ENCODE data around the gene HIVEP3.

HIVEP3 gene

DNA sequence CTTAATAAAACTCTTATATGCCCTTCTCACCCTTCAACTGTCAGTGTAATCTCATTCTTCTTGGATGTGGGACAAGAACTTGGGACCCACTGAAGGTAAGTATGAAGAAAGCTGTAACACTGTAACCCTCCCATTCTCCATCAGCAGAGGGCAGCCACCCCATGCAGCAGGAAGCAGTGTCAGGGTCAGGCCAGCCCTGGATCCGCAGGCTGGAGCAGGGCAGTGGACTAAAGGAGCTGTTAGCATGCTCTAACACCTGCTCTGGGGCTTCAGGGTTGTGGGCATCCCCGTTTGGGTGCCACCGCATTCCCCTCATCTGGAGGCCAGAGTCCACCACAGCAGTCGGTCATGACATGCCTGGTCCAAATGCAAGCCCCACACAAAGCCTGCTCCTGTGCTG, 156.5 kb downstream of the HIVEP3 start:
- DNase-seq (ENCODE audit: low read depth in 2 of 2), result no peak

DNA sequence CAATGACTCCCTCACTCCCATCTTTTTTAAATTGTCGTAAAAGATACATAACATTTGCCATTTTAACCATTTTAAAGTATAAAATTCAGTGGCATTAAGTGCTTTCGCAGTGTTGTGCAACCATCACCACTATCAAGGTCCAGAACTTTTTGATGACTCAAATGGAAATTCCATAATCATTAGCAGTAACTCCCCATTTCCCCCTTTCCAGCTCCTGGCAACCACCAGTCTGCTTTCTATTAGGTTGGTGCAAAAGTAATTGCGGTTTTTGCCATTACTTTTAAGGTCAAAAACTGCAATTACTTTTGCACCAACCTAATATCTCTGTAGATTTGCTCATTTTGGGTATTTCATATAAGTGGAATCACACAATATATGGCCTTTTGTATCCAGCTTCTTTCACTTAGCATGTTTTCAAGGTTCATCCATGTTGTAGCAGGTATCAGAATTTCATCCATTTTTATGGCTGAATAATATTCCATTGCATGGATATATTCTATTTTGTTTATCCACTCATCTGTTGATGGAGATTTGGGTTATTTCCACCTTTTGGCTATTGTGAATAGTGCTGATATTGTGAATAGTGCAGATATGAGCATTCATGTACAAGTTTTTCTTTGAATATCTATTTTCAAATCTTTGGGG, 159.7 kb downstream of the HIVEP3 start:
- DNase-seq (ENCODE audit: low read depth in 2 of 2), result no peak

GRCh38 chr1:41758500-41758899, 160.2 kb downstream of the HIVEP3 start:
- DNase-seq (ENCODE audit: low read depth in 2 of 2), result no peak

DNA sequence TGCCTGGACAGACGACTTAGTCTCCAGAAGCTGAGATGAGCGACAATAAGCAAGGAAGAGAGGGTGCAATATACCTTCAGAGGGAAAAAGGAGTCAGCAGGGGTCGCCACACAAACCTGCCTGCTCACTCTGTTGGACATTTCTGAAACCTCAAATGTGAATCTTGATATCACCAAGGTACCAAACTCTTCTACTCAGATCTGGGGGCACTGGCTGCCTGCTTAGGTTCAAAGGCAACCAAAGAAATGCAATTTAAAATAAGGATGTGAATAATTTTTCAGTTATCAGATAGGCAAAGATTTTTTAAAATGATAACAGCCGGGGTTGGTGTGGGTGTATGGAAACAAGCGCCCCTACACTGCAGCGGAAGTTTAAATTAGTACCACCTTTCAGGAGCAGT, 164.2 kb downstream of the HIVEP3 start:
- no peak for DNase-seq (ENCODE audit: low read depth in 2 of 2)

DNA sequence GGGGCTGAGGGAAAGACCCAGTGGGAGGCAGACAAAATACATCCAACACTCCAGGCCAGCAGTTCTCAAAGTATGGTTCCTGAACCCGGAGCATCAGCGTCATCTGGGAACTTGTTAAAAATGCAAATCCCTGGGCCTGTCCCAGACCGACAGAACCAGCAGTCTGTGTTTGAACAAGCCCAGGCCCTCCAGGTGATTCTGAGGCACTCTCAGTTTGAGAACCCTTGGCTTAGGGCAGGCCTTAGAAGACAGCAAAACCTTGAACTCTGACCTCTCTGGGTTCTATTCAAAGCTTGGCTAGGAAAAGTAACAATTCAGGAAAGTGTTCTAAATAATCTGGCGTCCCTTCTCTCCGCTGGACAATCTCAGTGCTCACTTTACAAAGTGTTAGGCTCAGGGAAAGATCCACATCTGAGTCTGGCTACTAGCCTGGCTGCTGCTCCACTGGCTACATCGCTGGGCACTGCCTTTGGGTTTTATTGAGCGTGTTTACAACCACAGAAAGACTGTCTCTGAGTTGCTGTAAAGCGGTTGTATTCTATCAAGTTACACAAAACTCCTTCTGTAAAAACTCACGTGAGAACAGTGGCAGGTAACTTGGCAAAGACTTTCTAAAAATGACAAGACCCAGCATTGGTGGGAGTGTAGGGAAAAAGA, 166.1 kb downstream of the HIVEP3 start:
- no peak for DNase-seq (ENCODE audit: low read depth in 2 of 2)

DNA sequence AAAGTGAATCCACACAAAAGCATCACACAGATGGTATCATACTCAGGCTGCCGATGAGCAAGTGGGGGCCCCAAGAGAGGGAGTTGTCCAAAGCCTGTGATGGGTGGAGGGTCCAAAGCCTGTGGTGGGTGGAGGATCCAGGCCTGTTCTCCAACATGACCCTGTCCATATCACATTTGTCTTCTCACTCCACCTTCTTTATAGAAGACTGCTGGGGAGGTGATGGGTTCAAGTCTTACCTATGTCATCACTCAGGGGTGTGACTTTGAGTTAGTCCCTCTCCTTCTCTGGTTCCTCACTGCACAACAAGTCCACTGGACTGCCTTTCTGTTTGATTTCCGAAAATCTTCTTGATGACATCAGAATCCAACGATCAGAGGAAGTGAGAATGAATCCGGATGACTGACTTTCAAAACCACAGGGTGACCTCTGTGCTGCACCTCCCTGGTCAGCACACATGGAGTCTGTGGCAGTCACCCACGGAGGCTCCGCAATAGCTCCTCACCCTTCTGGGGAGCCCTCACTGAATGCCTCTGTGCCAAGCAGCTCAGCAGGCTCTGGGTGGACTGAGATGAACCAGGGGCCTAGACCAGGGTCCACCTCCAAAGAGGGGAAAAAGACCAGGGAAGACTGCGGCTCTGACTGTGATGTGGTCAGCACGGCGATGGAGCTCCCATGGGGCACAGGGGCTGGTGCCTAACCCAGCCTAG, 166.8 kb downstream of the HIVEP3 start:
- no peak for DNase-seq (ENCODE audit: low read depth in 2 of 2)

- DNase-seq (ENCODE audit: low read depth in 2 of 2), result no peak
Observed at GRCh38 chr1:41749991-41750745, 168.6 kb downstream of the HIVEP3 start.

- DNase-seq (ENCODE audit: low read depth in 2 of 2), result no peak
Observed at GRCh38 chr1:41745022-41745421, 173.7 kb downstream of the HIVEP3 start.

- DNase-seq (ENCODE audit: low read depth in 2 of 2), result no peak
Observed at GRCh38 chr1:41743366-41743765, 175.4 kb downstream of the HIVEP3 start.

GRCh38 chr1:41742219-41742618, 176.5 kb downstream of the HIVEP3 start:
- DNase-seq (ENCODE audit: low read depth in 2 of 2), result no peak

DNA sequence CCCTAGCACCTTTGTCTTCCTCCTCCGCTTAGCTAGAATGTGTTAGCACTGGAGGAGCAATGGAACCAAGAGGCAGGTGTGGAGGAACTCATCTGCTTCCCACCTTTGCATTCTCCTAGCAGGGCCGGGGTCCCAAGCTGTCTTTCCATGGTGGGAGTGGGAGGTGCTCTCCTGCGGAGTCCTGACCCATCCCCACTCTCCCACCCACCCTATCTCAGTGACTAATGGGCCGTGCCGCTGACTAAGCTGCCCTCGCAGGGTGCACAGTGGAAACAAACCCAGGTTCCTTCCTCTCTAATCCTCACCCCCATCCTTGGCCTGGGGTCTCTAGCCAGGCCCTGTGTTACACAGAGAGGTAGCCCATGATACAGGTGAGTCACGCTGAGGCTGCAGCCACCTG, 177.5 kb downstream of the HIVEP3 start:
- DNase-seq (ENCODE audit: low read depth in 2 of 2), result no peak

DNA sequence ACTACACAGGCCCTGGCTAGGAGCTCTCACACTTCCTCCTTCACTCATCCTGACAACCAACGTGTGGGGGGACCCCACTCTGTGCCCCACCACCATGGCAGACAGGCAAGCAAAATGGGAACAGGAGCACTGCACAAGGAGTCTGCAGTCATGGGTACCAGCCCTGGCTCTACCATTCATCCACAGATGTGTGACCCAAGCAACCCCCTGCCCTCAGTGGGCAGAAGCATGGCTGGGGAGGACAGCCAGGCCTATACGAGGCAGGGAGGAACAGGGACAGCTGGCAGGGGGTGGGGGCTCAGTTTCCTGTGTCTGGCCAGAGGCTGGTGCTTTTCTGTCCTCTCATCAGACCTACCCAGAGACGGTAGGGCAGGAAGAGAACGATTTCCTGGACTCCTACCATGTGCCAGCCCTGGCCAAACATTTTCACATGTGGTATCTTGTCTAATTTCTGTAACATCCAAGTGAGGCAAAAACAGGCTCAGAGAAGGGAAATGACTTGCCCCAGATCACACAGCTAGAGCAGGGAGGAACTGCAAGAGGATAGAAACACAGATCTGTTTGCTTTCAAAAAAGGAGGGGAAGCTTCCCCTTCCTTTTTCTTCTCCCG, 178.0 kb downstream of the HIVEP3 start:
- no peak for DNase-seq (ENCODE audit: low read depth in 2 of 2)

DNA sequence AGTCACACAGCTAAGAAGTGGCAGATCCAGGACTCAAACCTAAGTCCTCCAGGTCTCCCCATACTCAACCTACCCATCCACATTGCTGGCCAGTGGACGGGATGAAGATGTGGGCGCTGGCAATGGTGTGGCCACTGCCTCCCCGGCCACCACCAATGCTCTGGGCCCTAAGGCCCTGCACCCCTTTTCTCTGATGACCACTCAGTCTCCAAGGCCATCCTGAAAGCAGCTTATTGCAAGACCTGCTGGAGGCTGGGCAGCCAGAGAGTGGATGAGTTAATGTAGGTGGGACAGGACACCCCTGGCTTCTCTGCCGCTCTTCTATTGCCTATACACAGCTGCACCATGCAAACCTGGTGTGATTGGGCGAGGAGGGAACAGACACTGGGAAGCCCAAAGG, 178.7 kb downstream of the HIVEP3 start:
- DNase-seq (ENCODE audit: low read depth in 2 of 2), result no peak

GRCh38 chr1:41739061-41739955, 179.4 kb downstream of the HIVEP3 start:
- peak; percentile 81 to 87 for DNase-seq (ENCODE audit: low read depth in 2 of 2)

DNA sequence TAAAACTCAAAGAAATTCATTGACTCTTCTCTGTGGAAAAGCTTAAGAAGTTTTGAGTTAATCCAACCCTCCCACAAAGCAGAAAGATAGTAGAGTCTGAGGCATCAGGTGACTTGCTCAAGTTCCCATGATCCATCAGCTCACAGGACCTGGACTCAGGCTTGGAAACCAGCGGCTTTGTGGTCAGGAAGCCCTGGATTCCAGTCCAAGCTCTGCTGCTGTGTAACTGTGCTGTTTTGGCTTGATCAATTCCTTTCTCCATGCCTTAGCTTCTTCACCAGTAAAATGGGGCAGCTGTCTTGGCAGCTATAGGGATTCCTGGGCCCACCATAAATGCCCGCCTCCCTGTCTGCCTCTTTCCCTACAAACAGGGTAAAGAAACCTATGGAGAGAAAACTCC, 180.2 kb downstream of the HIVEP3 start:
- no peak for DNase-seq (ENCODE audit: low read depth in 2 of 2)

DNA sequence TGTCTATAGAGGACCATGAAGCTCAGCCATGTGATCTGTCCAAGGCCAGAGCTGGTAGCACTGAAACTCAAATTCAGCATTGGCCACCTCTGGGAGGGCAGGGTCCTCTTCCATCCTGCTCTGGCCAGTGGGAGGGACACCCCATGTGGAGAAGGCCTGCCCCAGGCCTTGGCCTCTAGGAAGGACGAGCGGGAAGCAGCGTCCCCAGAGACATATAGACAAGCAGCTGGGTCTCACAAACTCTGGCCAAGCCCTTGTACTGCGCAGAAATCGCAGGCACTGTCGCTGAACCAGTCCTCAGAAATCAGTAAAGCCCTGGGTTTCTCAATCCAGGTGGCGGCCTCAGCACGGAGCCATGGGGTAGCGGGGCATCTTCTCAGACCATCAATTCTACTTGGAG, 180.7 kb downstream of the HIVEP3 start:
- DNase-seq (ENCODE audit: low read depth in 2 of 2), result no peak

DNA sequence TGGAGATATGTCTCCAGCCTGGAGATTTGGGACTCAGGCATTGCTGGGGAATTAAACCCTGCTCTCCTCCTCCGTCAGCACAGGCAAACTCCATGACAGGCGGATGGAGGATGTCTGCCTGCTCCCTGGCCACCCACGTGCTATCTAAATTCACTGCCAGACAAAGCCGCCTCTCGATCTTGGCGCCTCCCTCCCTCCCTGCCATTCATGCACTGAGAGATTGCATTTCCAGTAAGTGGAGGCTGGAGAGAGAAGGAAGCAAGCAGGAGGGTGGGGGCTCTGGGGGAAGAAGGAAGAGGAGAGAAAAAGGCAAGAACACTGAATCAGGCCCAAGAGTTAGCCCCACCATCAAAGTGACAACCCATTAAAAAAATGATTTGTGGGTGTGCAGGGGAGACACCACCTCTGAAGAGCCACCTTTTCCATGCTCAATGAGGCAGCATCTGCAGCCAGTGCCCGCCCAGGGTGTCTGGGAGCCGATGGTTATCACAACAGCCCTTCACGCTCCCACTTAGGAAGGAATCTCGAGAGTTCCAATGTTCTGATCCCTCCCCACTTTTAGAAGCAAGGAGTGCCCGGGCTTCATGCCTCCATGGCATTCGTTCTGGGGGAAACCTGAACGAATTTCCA, 183.0 kb downstream of the HIVEP3 start:
- DNase-seq (ENCODE audit: low read depth in 2 of 2), result no peak

GRCh38 chr1:41735139-41735538, 183.6 kb downstream of the HIVEP3 start:
- DNase-seq (ENCODE audit: low read depth in 2 of 2), result no peak

- no peak for DNase-seq (ENCODE audit: low read depth in 2 of 2)
Observed at GRCh38 chr1:41734201-41734970, 184.3 kb downstream of the HIVEP3 start.

DNA sequence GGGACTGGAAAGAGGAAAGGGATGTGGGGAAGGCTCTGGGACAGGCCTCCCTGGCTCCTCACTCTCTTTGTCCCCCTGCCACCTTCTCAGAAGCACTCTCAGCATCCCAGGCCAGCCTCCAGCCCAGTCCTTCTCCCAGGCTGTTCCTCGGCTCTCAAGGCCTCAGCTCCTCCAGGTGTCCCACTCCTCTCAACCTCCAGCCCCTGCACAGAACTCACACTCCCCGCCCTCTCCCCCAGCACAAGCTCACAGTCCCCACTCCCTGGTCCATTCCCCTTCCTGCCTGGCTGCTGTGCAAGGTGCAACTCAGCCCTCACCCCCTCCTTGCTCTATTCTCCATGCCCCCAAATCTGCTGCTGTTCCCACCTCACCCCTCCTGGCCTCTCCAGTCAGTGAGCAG, 185.0 kb downstream of the HIVEP3 start:
- DNase-seq (ENCODE audit: low read depth in 2 of 2), result no peak
